ENCODE measurements around the gene CD14. TPM values are rescaled to one million over a fixed set of nuclear protein-coding genes. Genes with fewer than 3 reads are reported as not detected.
"Not testable (repeated sequence)": the region's sequence is repeated elsewhere in the genome, so short reads cannot be mapped to it uniquely, and the experiment has no call there.

CD14 gene
- total RNA-seq, 1 donor from 2014 or later = 26.2 TPM

DNA sequence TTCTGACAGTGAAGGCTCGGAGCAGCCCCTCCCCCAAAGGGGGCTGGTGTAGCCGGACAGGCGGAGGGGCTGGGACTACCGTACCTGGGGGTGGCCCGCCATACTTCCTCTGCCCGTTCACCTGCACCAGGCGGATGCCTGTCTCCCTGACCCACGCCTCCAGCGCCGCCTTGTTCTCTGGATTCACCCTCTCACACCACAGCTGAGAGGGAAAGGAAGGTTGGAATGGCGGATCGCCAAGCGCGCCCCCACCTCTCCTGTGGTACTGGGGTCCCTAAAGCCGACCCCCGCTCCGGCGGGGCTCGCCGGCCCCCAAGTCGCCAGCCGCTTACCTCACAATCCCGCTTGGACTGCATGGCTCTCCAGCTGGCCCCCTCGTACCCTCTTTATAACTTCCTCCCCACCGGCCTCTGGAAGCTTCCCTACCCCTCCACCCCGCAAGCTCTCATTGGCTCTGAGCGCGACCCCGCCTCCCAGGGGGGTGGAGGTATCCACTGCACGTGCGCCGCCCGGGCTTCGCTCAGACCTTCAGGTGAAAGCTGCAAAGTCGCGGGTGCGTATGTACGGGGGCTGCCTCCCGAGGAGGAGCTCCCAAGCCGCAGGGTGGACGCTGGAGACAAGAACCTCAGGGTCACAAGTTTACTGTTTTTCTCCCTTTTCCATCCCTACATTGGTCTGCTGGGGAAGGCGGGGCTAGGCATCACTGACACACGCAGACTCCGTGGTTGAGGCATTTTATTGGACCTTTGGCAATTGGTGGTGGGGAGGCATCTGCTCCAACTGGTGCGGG, 40.4 kb upstream of the CD14 start, which contains the start of gene DND1:
Gene DND1 (minus strand): TSS at position 390 of the 790 bp plus-strand sequence. CDS start 34 bp downstream, at position 356.
- Histone ChIP-seq H3K27me3 (ENCODE audit: low read depth) (no peaks in the 10 kb centered on the region), H3K4me3 (peak within 1 kb of the TSS; percentile 7), H3K9me3 (replicated peaks) (no peaks in the 10 kb centered on the region), H3K36me3 (peaks cover 91% of the 10 kb centered on the region), H3K4me1 (no peaks in the 10 kb centered on the region), H3K27ac (replicated peaks) (no peak within 1 kb of the TSS)
- no peak for DNase-seq
- intact Hi-C loops (cut with micrococcal nuclease) = no loop called here
- TF ChIP-seq, protein P1, sequence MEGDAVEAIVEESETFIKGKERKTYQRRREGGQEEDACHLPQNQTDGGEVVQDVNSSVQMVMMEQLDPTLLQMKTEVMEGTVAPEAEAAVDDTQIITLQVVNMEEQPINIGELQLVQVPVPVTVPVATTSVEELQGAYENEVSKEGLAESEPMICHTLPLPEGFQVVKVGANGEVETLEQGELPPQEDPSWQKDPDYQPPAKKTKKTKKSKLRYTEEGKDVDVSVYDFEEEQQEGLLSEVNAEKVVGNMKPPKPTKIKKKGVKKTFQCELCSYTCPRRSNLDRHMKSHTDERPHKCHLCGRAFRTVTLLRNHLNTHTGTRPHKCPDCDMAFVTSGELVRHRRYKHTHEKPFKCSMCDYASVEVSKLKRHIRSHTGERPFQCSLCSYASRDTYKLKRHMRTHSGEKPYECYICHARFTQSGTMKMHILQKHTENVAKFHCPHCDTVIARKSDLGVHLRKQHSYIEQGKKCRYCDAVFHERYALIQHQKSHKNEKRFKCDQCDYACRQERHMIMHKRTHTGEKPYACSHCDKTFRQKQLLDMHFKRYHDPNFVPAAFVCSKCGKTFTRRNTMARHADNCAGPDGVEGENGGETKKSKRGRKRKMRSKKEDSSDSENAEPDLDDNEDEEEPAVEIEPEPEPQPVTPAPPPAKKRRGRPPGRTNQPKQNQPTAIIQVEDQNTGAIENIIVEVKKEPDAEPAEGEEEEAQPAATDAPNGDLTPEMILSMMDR (IDR thresholded peaks at IDR 0.05; ENCODE audit: borderline replicate concordance) = no peak

DNA sequence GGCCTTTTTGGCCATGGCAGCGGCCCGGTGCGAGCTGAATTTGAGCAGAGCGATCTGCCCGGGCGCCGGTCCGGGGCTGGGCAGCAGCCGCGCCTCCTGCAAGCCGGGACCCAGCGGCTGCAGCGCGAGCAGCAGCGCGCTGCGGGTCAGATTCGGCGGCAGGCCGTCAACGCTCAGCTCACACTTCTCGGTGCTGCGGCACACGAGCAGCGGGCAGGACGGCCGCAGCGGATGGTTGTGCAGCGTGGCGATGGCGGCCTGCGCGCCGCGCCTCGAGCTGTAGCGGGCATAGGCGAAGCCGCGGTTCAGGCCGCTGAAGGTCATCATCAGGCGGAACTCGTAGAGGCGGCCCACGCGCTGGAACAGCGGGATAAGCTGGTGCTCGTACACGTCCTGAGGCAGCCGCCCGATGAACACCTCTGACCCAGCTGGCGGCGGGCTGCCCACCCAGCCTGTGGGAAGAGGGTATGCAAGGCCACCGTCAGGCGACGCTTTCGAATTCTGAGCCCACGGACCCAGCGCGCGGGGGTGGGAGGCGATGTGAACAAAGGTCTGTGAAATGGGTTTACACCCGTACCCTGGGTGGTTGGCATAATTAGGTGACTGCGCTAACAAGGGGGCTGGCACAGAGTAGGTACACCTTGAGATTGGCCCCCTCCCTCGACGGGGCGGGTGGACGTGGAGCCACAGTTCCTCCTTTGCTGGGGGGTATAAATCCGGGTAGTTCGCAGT, 39.6 kb upstream of the CD14 start:
- intact Hi-C loops (cut with micrococcal nuclease) = no loop called here
- no peak for DNase-seq
- Histone ChIP-seq H3K27ac (replicated peaks) (no peak overlapping the region), H3K36me3 (peaks cover 92% of the 10 kb centered on the region), H3K9me3 (replicated peaks) (no peaks in the 10 kb centered on the region), H3K4me1 (no peaks in the 10 kb centered on the region), H3K4me3 (peak overlapping the region; percentile 7), H3K27me3 (ENCODE audit: low read depth) (no peaks in the 10 kb centered on the region)
- TF ChIP-seq, protein P1 (IDR thresholded peaks at IDR 0.05; ENCODE audit: borderline replicate concordance) = no peak

- H3K27me3 ChIP-seq (ENCODE audit: low read depth) = no peaks in the 10 kb centered on the region
- no peak overlapping the region for H3K4me3 ChIP-seq
- no peak overlapping the region for H3K27ac ChIP-seq (replicated peaks)
- TF ChIP-seq, protein P1 (IDR thresholded peaks at IDR 0.05; ENCODE audit: borderline replicate concordance) = no peak
- no peaks in the 10 kb centered on the region for H3K9me3 ChIP-seq (replicated peaks)
- DNase-seq = no peak
- peaks cover 85% of the 10 kb centered on the region for H3K36me3 ChIP-seq
- peaks cover 2% of the 10 kb centered on the region for H3K4me1 ChIP-seq
- intact Hi-C loops (cut with micrococcal nuclease) = no loop called here
Observed at GRCh38 chr5:140671472-140672125, 38.6 kb upstream of the CD14 start.

DNA sequence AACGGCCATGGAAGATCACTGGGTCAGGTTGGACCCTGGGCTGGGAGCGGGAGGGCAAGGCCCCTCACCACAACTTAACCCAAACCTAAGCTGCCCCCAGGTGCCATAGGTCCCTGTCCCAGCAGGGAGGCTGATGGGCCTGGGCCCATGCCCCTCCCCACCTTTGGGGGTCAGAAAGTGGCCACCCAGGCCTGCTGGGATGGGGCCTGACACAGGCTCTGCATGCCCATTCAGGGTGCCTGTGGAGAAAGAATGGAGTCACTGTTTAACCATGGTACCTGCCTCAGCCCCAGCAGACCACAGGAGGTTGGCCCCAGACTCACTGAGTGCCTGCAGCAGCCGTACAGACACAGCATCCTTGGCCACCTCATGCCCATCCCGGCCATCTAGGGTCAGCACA, 38.1 kb upstream of the CD14 start:
- H3K27me3 ChIP-seq (ENCODE audit: low read depth); H3K9me3 ChIP-seq (replicated peaks); DNase-seq; H3K4me1 ChIP-seq; intact Hi-C loops (cut with micrococcal nuclease); H3K4me3 ChIP-seq; H3K27ac ChIP-seq (replicated peaks): not testable (repeated sequence)
- peaks cover 79% of the 10 kb centered on the region for H3K36me3 ChIP-seq

- Histone ChIP-seq H3K27ac (replicated peaks) (peak within 1 kb of the TSS; percentile 97), H3K4me3 (peak within 1 kb of the TSS; percentile 83), H3K4me1 (peaks cover 31% of the 10 kb centered on the region), H3K9me3 (replicated peaks) (no peaks in the 10 kb centered on the region), H3K27me3 (ENCODE audit: low read depth) (no peaks in the 10 kb centered on the region), H3K36me3 (peaks cover 58% of the 10 kb centered on the region)
- TF ChIP-seq, protein P1 (IDR thresholded peaks at IDR 0.05; ENCODE audit: borderline replicate concordance) = no peak
- intact Hi-C loops (cut with micrococcal nuclease) = no loop called here
- DNase-seq = peak; percentile 97
Observed at GRCh38 chr5:140664359-140665119, 31.6 kb upstream of the CD14 start, which contains the start of gene WDR55. Gene WDR55, plus strand, starts transcription at chr5:140664904. Its CDS starts 9 bp downstream, at chr5:140664913.

Measured in left ventricle myocardium inferior (tissue), 1 donor.